ENCODE data around the gene PAGR1.

The PAGR1 gene

DNA sequence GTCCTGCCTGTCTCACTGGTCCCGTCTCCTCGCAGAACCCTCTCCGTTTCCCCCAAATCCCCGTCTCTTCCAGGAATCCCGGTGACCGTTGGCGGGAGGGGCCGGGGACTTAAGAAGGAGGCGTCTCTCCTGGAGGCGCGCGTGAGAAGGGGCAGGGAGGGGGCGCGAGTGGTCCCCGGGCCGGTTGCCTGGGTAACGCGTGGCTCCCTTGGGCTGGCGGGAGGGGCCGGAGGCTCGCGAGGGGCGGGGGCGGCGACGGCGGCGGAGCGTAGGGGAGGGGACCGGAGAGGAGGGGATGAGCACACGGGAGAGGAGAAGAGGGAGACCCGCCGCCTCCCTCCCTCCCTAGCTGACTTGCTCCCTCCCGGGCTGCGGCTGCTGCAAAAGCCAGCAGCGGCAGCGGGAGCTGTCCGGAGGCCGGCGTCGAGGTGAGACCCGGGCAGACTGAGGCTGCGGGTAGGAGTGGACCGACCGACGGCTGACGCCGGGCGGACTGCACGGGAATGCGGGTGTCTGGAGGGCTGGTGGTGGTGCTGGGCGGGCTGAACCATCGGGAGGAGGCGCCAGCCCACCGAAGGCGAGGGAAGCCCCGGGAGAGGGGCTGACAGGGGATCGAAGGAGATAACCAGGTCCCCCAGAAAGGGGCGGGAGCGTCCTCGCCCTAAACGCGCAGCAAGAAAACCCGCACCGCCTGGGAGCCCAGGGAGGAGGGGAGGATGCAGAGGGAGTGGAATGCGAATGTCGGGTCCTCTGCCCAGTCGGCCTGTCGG is 3.9 kb upstream of the PAGR1 start, which contains the start of gene PRRT2:
Gene PRRT2, plus strand, starts transcription at position 298 of the 770 bp plus-strand sequence. CDS start 862 bp downstream, outside the sequence.
- H2BK12ac ChIP-seq (ENCODE audit: low read length): peak within 1 kb of the TSS; percentile 46
- H3K9me3 ChIP-seq (replicated peaks in 1 of 2; ENCODE audit: control insufficient read depth in 2 of 2, insufficient read depth in 1 of 2, low read depth in 1 of 2, low read length in 2 of 2): peaks cover 0 to 2% of the 10 kb centered on the region in 2 donors
- H3K18ac ChIP-seq (ENCODE audit: low read length): peak within 1 kb of the TSS; percentile 99
- peak within 1 kb of the TSS; percentile 96 for H3K9ac ChIP-seq (ENCODE audit: low read depth, low read length, poor library complexity)
- H2AFZ ChIP-seq (ENCODE audit: low read length): peak within 1 kb of the TSS; percentile 80
- H3K23ac ChIP-seq (ENCODE audit: low read depth, low read length, poor library complexity): peak within 1 kb of the TSS; percentile 92
- H3K27me3 ChIP-seq (ENCODE audit: control insufficient read depth in 3 of 3, insufficient read depth in 3 of 3, low read depth in 1 of 3, low read length in 3 of 3): no peaks in the 10 kb centered on the region
- H3K79me1 ChIP-seq (ENCODE audit: low read depth, low read length): peaks cover 35% of the 10 kb centered on the region
- peak within 1 kb of the TSS; percentile 97 for H3K4ac ChIP-seq (ENCODE audit: low read length)
- peak within 1 kb of the TSS; percentile 97 for H3K27ac ChIP-seq (replicated peaks; ENCODE audit: low read length)
- H3K36me3 ChIP-seq (replicated peaks in 1 of 2; ENCODE audit: control insufficient read depth in 2 of 2, insufficient read depth in 2 of 2, low read length in 2 of 2): peaks cover 21 to 37% of the 10 kb centered on the region in 2 donors
- no peak within 1 kb of the TSS for H4K91ac ChIP-seq (ENCODE audit: low read depth, low read length, poor library complexity)
- DNase-seq (ENCODE audit: low spot score): peak; percentile 87
- peak within 1 kb of the TSS; percentile 97 for H2BK5ac ChIP-seq (ENCODE audit: low read length)
- peak within 1 kb of the TSS; percentile 96 for H3K4me2 ChIP-seq (ENCODE audit: insufficient read depth, low read length, poor library complexity, severe bottlenecking)
- H2AK5ac ChIP-seq (ENCODE audit: low read depth, low read length): peak within 1 kb of the TSS; percentile 94
- WGBS, 2 donors (ENCODE audit: extremely low coverage in 2 of 2, insufficient read length in 2 of 2, insufficient replicate concordance in 1 of 2): no CpG with 5 or more reads among the region's 69 CpGs
- peak within 1 kb of the TSS; percentile 56 for H2BK120ac ChIP-seq (ENCODE audit: low read depth, low read length)
- H2BK15ac ChIP-seq (ENCODE audit: low read length): peak within 1 kb of the TSS; percentile 91
- H3K4me1 ChIP-seq (ENCODE audit: control insufficient read depth in 2 of 2, insufficient read depth in 1 of 2, low read depth in 1 of 2, low read length in 2 of 2): peaks cover 52 to 56% of the 10 kb centered on the region in 2 donors
- no peak within 1 kb of the TSS for H4K8ac ChIP-seq (ENCODE audit: low read depth, low read length)
- peak within 1 kb of the TSS; percentile 71 to 95 for H3K4me3 ChIP-seq (ENCODE audit: low read length in 2 of 2)
- H3K14ac ChIP-seq (ENCODE audit: low read length): peak within 1 kb of the TSS; percentile 99

DNA sequence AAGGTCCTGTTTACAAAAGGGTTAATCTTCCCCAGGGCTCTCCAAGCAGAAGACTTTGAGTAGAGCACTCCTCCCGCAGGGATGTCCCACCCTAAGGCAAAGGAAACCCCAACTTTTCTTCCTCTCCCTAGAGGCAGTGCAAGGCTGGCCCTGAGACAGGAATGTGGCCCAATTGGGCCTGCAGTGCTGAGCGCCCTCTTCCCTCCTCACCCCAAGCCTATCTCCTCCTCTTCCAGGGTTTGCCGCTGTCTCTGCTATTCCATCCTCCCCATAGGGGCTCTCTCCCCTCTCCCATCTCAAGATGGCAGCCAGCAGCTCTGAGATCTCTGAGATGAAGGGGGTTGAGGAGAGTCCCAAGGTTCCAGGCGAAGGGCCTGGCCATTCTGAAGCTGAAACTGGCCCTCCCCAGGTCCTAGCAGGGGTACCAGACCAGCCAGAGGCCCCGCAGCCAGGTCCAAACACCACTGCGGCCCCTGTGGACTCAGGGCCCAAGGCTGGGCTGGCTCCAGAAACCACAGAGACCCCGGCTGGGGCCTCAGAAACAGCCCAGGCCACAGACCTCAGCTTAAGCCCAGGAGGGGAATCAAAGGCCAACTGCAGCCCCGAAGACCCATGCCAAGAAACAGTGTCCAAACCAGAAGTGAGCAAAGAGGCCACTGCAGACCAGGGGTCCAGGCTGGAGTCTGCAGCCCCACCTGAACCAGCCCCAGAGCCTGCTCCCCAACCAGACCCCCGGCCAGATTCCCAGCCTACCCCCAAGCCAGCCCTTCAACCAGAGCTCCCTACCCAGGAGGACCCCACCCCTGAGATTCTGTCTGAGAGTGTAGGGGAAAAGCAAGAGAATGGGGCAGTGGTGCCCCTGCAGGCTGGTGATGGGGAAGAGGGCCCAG is 3.0 kb upstream of the PAGR1 start:
- no peak for DNase-seq (ENCODE audit: low spot score)
- peaks cover 20 to 33% of the 10 kb centered on the region in 2 donors for H3K36me3 ChIP-seq (replicated peaks in 1 of 2; ENCODE audit: control insufficient read depth in 2 of 2, insufficient read depth in 2 of 2, low read length in 2 of 2)
- H3K79me1 ChIP-seq (ENCODE audit: low read depth, low read length): peaks cover 30% of the 10 kb centered on the region
- H3K4me3 ChIP-seq (ENCODE audit: low read length in 2 of 2): peak overlapping the region; percentile 71 to 95
- peak overlapping the region; percentile 66 for H2BK120ac ChIP-seq (ENCODE audit: low read depth, low read length)
- H2AK5ac ChIP-seq (ENCODE audit: low read depth, low read length): peak overlapping the region; percentile 94
- no peak overlapping the region for H4K91ac ChIP-seq (ENCODE audit: low read depth, low read length, poor library complexity)
- H2AFZ ChIP-seq (ENCODE audit: low read length): peak overlapping the region; percentile 80
- H4K8ac ChIP-seq (ENCODE audit: low read depth, low read length): no peak overlapping the region
- no peaks in the 10 kb centered on the region for H3K9me3 ChIP-seq (replicated peaks in 1 of 2; ENCODE audit: control insufficient read depth in 2 of 2, insufficient read depth in 1 of 2, low read depth in 1 of 2, low read length in 2 of 2)
- no peak overlapping the region for H2BK12ac ChIP-seq (ENCODE audit: low read length)
- H2BK5ac ChIP-seq (ENCODE audit: low read length): peak overlapping the region; percentile 97
- peak overlapping the region; percentile 92 for H3K9ac ChIP-seq (ENCODE audit: low read depth, low read length, poor library complexity)
- no peak overlapping the region for H3K4ac ChIP-seq (ENCODE audit: low read length)
- H3K14ac ChIP-seq (ENCODE audit: low read length): no peak overlapping the region
- peak overlapping the region; percentile 96 for H3K4me2 ChIP-seq (ENCODE audit: insufficient read depth, low read length, poor library complexity, severe bottlenecking)
- no peaks in the 10 kb centered on the region for H3K27me3 ChIP-seq (ENCODE audit: control insufficient read depth in 3 of 3, insufficient read depth in 3 of 3, low read depth in 1 of 3, low read length in 3 of 3)
- peak overlapping the region; percentile 34 for H3K23ac ChIP-seq (ENCODE audit: low read depth, low read length, poor library complexity)
- WGBS, 2 donors (ENCODE audit: extremely low coverage in 2 of 2, insufficient read length in 2 of 2, insufficient replicate concordance in 1 of 2): no CpG with 5 or more reads among the region's 9 CpGs
- peak overlapping the region; percentile 91 for H2BK15ac ChIP-seq (ENCODE audit: low read length)
- H3K4me1 ChIP-seq (ENCODE audit: control insufficient read depth in 2 of 2, insufficient read depth in 1 of 2, low read depth in 1 of 2, low read length in 2 of 2): peaks cover 51 to 57% of the 10 kb centered on the region in 2 donors
- peak overlapping the region; percentile 97 for H3K27ac ChIP-seq (replicated peaks; ENCODE audit: low read length)
- peak overlapping the region; percentile 99 for H3K18ac ChIP-seq (ENCODE audit: low read length)

DNA sequence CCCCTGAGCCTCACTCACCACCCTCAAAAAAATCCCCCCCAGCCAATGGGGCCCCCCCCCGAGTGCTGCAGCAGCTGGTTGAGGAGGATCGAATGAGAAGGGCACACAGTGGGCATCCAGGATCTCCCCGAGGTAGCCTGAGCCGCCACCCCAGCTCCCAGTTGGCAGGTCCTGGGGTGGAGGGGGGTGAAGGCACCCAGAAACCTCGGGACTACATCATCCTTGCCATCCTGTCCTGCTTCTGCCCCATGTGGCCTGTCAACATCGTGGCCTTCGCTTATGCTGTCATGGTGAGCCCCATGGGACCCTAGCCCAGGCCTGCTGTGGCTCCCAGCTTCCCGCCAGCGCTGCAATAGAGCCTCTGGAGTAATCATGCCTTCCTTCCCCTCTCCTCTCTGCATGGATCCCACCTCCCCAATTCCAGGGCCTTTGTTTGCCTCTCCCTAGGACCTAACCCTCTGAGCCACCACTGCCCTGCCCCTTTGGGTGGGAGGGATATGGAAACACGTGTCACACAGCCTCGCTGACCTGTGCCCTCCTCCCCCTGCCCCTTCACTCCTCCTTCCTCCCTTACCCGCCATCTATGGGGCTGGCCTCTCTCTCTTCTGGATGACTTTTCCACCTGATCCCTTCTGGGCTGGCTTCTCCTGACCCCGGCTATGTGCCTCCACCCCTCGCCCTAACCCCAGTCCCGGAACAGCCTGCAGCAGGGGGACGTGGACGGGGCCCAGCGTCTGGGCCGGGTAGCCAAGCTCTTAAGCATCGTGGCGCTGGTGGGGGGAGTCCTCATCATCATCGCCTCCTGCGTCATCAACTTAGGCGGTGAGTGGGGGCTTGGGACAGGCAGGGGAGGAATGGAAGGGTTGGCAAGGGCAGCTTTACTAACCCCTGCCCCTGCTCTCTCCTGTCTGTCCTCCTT is 2.0 kb upstream of the PAGR1 start:
- peaks cover 43 to 51% of the 10 kb centered on the region in 2 donors for H3K4me1 ChIP-seq (ENCODE audit: control insufficient read depth in 2 of 2, insufficient read depth in 1 of 2, low read depth in 1 of 2, low read length in 2 of 2)
- no peak overlapping the region for H4K8ac ChIP-seq (ENCODE audit: low read depth, low read length)
- peak overlapping the region; percentile 34 for H3K23ac ChIP-seq (ENCODE audit: low read depth, low read length, poor library complexity)
- no CpG with 5 or more reads among the region's 24 CpGs for WGBS, 2 donors (ENCODE audit: extremely low coverage in 2 of 2, insufficient read length in 2 of 2, insufficient replicate concordance in 1 of 2)
- H2BK15ac ChIP-seq (ENCODE audit: low read length): peak overlapping the region; percentile 91
- no peak overlapping the region for H2AFZ ChIP-seq (ENCODE audit: low read length)
- H3K4me2 ChIP-seq (ENCODE audit: insufficient read depth, low read length, poor library complexity, severe bottlenecking): peak overlapping the region; percentile 96
- H3K27ac ChIP-seq (replicated peaks; ENCODE audit: low read length): peak overlapping the region; percentile 68
- peak overlapping the region; percentile 97 for H2BK5ac ChIP-seq (ENCODE audit: low read length)
- peak overlapping the region; percentile 61 for H2BK12ac ChIP-seq (ENCODE audit: low read length)
- H3K4me3 ChIP-seq (ENCODE audit: low read length in 2 of 2): peak overlapping the region; percentile 71 to 76
- DNase-seq (ENCODE audit: low spot score): no peak
- H4K91ac ChIP-seq (ENCODE audit: low read depth, low read length, poor library complexity): peak overlapping the region; percentile 45
- H3K79me1 ChIP-seq (ENCODE audit: low read depth, low read length): peaks cover 23% of the 10 kb centered on the region
- peak overlapping the region; percentile 66 for H2BK120ac ChIP-seq (ENCODE audit: low read depth, low read length)
- H3K36me3 ChIP-seq (replicated peaks in 1 of 2; ENCODE audit: control insufficient read depth in 2 of 2, insufficient read depth in 2 of 2, low read length in 2 of 2): peaks cover 21 to 33% of the 10 kb centered on the region in 2 donors
- peak overlapping the region; percentile 82 for H3K9ac ChIP-seq (ENCODE audit: low read depth, low read length, poor library complexity)
- no peaks in the 10 kb centered on the region for H3K9me3 ChIP-seq (replicated peaks in 1 of 2; ENCODE audit: control insufficient read depth in 2 of 2, insufficient read depth in 1 of 2, low read depth in 1 of 2, low read length in 2 of 2)
- no peaks in the 10 kb centered on the region for H3K27me3 ChIP-seq (ENCODE audit: control insufficient read depth in 3 of 3, insufficient read depth in 3 of 3, low read depth in 1 of 3, low read length in 3 of 3)
- H2AK5ac ChIP-seq (ENCODE audit: low read depth, low read length): peak overlapping the region; percentile 94
- H3K18ac ChIP-seq (ENCODE audit: low read length): peak overlapping the region; percentile 89
- H3K14ac ChIP-seq (ENCODE audit: low read length): no peak overlapping the region
- H3K4ac ChIP-seq (ENCODE audit: low read length): no peak overlapping the region

Measured in neuronal stem cell (in vitro differentiated cells).